ENCODE results near the gene ENGASE. TPM values are rescaled to one million over a fixed set of nuclear protein-coding genes. Genes with fewer than 3 reads are reported as not detected.

ENGASE gene
- total and polyA plus RNA-seq, 2 of the 8 experiments (the other 6 are each of a cell fraction or from before 2014, with no cell fraction given): 9.3 to 36.1 TPM

GRCh38 chr17:79039171-79039570, 35.5 kb upstream of the ENGASE start:
- Histone ChIP-seq H2BK12ac (ENCODE audit: low read depth, low read length) (no peak overlapping the region), H2BK120ac (replicated peaks; ENCODE audit: low read depth, low read length) (no peak overlapping the region), H3K23ac (ENCODE audit: insufficient read length) (no peak overlapping the region), H3K14ac (ENCODE audit: insufficient read length) (no peak overlapping the region), H4K91ac (replicated peaks; ENCODE audit: insufficient read length, low read length) (no peak overlapping the region), H3K27ac (ENCODE audit: low read depth, low read length) (no peak overlapping the region), H4K8ac (ENCODE audit: extremely low read depth, insufficient read depth, low read length) (no peak overlapping the region), H3K4ac (replicated peaks; ENCODE audit: insufficient read length, low read depth, low read length) (no peak overlapping the region), H2BK20ac (ENCODE audit: low read length) (no peak overlapping the region), H3K36me3 (ENCODE audit: control insufficient read depth in 2 of 4, insufficient read depth in 4 of 4, low read length in 3 of 4) (no peaks in the 10 kb centered on the region; a peak in 1 of 8 replicates), H3K9me3 (ENCODE audit: insufficient read depth in 2 of 2, low read depth in 1 of 2, low read length in 1 of 2) (no peaks in the 10 kb centered on the region; a peak in 1 of 4 replicates), H2BK5ac (ENCODE audit: low read depth, low read length) (no peak overlapping the region), H4K5ac (ENCODE audit: insufficient read length, low read depth, low read length) (no peak overlapping the region), H3K4me2 (ENCODE audit: insufficient read depth in 1 of 2, low read depth in 2 of 2, low read length in 2 of 2) (no peak overlapping the region), H3K27me3 (replicated peaks in 1 of 4; ENCODE audit: control insufficient read depth in 3 of 4, extremely low read depth in 1 of 4, insufficient read depth in 3 of 4, low read length in 3 of 4) (no peaks in the 10 kb centered on the region; a peak in 1 of 7 replicates), H4K20me1 (replicated peaks in 1 of 2; ENCODE audit: control insufficient read depth in 1 of 2, insufficient read depth in 2 of 2, low read length in 2 of 2) (peaks cover 0 to 12% of the 10 kb centered on the region in 2 experiments), H3K56ac (replicated peaks; ENCODE audit: insufficient read length, low read depth, low read length) (no peak overlapping the region), H3K18ac (ENCODE audit: extremely low read depth, low read length) (no peak overlapping the region), H3K79me1 (ENCODE audit: low read depth, low read length) (peaks cover 8% of the 10 kb centered on the region), H3K23me2 (ENCODE audit: low read depth, low read length) (peaks cover 4% of the 10 kb centered on the region; the same call in 1 of the 2 replicates), H2AK5ac (ENCODE audit: low read depth, low read length) (no peak overlapping the region), H3K4me3 (ENCODE audit: extremely low read depth in 1 of 4, insufficient read depth in 2 of 4, low read depth in 3 of 4, low read length in 4 of 4) (no peak overlapping the region), H2AFZ (ENCODE audit: low read length) (no peak overlapping the region), H3K4me1 (replicated peaks in 1 of 4; ENCODE audit: control insufficient read depth in 3 of 4, insufficient read depth in 4 of 4, low read length in 3 of 4) (no peaks in the 10 kb centered on the region), H2BK15ac (ENCODE audit: low read length) (no peak overlapping the region), H3K79me2 (ENCODE audit: control insufficient read depth in 1 of 2, insufficient read depth in 2 of 2, low read length in 2 of 2) (no peaks in the 10 kb centered on the region), H3K9ac (replicated peaks in 1 of 4; ENCODE audit: extremely low read depth in 1 of 4, low read depth in 3 of 4, low read length in 3 of 4) (no peak overlapping the region)
- no peak for TF ChIP-seq YY1 (IDR thresholded peaks at IDR 0.05; ENCODE audit: low read depth, low read length)
- no peak for TF ChIP-seq EZH2 (IDR thresholded peaks at IDR 0.05; ENCODE audit: low read depth, low read length, severe bottlenecking)
- no peak for TF ChIP-seq USF2 (IDR thresholded peaks at IDR 0.05; ENCODE audit: low read length)
- TF ChIP-seq SIRT6 (IDR thresholded peaks at IDR 0.05; ENCODE audit: low read length): no peak
- no peak for TF ChIP-seq CBX5 (IDR thresholded peaks at IDR 0.05; ENCODE audit: low read depth, low read length)
- TF ChIP-seq JUN (IDR thresholded peaks at IDR 0.05; ENCODE audit: low read depth, low read length): no peak
- no peak for TF ChIP-seq ASH2L (IDR thresholded peaks at IDR 0.05; ENCODE audit: low read length)
- no peak for TF ChIP-seq FOSL1 (IDR thresholded peaks at IDR 0.05; ENCODE audit: insufficient read depth, low read depth, low read length)
- DNase-seq (ENCODE audit: low read depth in 1 of 2, low spot score in 2 of 2): no peak
- 100% methylated on average over 8 of the region's 8 CpGs; no CpG with 5 or more reads in 1 of the 2 experiments for WGBS, 2 experiments (ENCODE audit: extremely low coverage in 1 of 2, insufficient coverage in 1 of 2, insufficient read length in 1 of 2, insufficient replicate concordance in 2 of 2, low coverage in 1 of 2, low lambda C conversion rate in 2 of 2, missing lambda C conversion rate in 1 of 2)
- no peak for FAIRE-seq
- ChIA-PET POLR2A (ENCODE audit: partially characterized antibody) (no interaction called here), CTCF (ENCODE audit: partially characterized antibody) (interaction anchor here (0.6 to 4.3 kb wide), 4 partner anchors 10 to 73 kb away, joined by 3 to 26 read pairs (median 14); no protein-coding TSS in a partner anchor)
